ENCODE data around the gene CAVIN2.

DNA sequence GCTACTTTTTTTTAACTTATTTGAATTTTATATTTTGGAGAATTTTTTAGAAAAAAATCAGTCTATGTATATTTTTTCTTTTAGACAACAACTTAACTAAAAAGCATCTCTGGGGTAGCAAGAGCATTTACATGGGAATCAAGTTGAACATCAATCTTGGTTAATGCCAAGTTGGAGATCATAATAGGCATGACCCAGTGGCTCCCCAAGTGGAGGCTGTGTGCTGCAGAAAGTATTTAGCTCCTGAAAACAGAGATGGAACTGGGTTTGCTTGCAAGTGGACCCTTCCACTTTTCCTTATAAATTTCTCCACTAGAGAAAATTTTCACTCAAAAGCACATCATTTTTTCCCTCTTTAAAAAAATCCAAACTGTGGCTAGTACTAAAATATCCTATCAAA, 23.9 kb upstream of the CAVIN2 start:
- TF ChIP-seq, protein P1, sequence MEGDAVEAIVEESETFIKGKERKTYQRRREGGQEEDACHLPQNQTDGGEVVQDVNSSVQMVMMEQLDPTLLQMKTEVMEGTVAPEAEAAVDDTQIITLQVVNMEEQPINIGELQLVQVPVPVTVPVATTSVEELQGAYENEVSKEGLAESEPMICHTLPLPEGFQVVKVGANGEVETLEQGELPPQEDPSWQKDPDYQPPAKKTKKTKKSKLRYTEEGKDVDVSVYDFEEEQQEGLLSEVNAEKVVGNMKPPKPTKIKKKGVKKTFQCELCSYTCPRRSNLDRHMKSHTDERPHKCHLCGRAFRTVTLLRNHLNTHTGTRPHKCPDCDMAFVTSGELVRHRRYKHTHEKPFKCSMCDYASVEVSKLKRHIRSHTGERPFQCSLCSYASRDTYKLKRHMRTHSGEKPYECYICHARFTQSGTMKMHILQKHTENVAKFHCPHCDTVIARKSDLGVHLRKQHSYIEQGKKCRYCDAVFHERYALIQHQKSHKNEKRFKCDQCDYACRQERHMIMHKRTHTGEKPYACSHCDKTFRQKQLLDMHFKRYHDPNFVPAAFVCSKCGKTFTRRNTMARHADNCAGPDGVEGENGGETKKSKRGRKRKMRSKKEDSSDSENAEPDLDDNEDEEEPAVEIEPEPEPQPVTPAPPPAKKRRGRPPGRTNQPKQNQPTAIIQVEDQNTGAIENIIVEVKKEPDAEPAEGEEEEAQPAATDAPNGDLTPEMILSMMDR (IDR thresholded peaks at IDR 0.05), result no peak
- TF ChIP-seq POLR2A (IDR thresholded peaks at IDR 0.05), result no peak
- no peak for TF ChIP-seq EP300 (IDR thresholded peaks at IDR 0.05)
